ENCODE data around the gene NFATC2.

DNA sequence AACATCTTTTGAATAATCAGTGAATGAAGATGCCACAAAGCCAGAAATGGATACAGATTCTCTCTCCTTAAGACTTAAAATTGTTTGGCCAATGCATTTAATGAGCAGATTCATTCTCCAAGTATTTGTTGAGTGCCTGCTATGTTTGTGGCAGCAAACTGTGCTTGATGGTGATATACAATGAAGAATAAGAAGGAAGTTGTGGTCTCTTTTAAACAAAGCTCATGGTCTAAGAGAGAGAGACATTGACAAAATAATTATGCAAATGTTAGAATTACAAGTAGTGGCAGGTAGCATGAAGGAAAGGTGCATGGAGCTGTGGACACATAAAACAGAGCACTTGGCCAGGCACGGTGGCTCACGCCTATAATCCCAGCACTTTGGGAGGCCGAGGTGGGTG is 28.3 kb downstream of the NFATC2 start:
- TF ChIP-seq ZNF302 (tag by site-specific recombination; IDR thresholded peaks at IDR 0.05; ENCODE audit: low read depth) (no peak), ZNF76 (tag by site-specific recombination; IDR thresholded peaks at IDR 0.05; ENCODE audit: borderline replicate concordance, low read depth) (no peak), CTCF (tag by site-specific recombination; IDR thresholded peaks at IDR 0.05) (no peak), OVOL3 (tag by site-specific recombination; IDR thresholded peaks at IDR 0.05) (no peak), ZBTB20 (tag by site-specific recombination; IDR thresholded peaks at IDR 0.05) (no peak), SP7 (tag by site-specific recombination; IDR thresholded peaks at IDR 0.05) (no peak), YY1 (tag by site-specific recombination; IDR thresholded peaks at IDR 0.05) (no peak), ZNF558 (tag by site-specific recombination; IDR thresholded peaks at IDR 0.05) (no peak), ZFP37 (tag by site-specific recombination; IDR thresholded peaks at IDR 0.05) (no peak), ZNF624 (tag by site-specific recombination; IDR thresholded peaks at IDR 0.05) (no peak)

Data from HEK293 (cell line).